ENCODE data around the gene ADARB2.

- no peak for TF ChIP-seq CTCF (conservative IDR thresholded peaks at IDR 0.05 in 1 of 2, IDR thresholded peaks at IDR 0.05 in 1 of 2; ENCODE audit: low read depth in 1 of 2, low read length in 2 of 2)
- no peak for TF ChIP-seq EZH2 (IDR thresholded peaks at IDR 0.05; ENCODE audit: low read length, missing control alignments)
Measured at GRCh38 chr10:1393481-1393880, 343.8 kb downstream of the ADARB2 start.
